GM12878 (cell line): ENCODE results near the gene CSF2. TPM values are rescaled to one million over a fixed set of nuclear protein-coding genes. Genes with fewer than 3 reads are reported as not detected.
A peak's percentile ranks its signal among the peaks of the same experiment; 100 is the strongest.

ENCODE experiments used
- CREM ChIP-seq: IDR thresholded peaks from 2 replicates; pipeline ENCODE4 v1.6.1; 2014; ENCODE audit warnings: antibody characterized with exemption, low read depth
- CTCF ChIP-seq, 3 experiments: IDR thresholded peaks in 2 of 3; conservative IDR thresholded peaks in 1 of 3; 2 replicates each; pipeline ENCODE4 v1.5.1; 2011; ENCODE audit warnings: low read depth in 3 of 3, low read length in 3 of 3, mild to moderate bottlenecking in 3 of 3, control low read depth in 2 of 3, moderate library complexity in 2 of 3, inconsistent platforms in 1 of 3, mixed read lengths in 1 of 3; ENCODE audit not compliant: control insufficient read depth in 2 of 3, insufficient read depth in 1 of 3; ENCODE audit errors: extremely low read depth in 1 of 3
- CUX1 ChIP-seq: IDR thresholded peaks from 2 replicates; pipeline ENCODE4 v1.6.1; 2012; ENCODE audit warnings: improper control_type of control experiment, low read depth, low read length; ENCODE audit not compliant: insufficient replicate concordance
- EGR1 ChIP-seq, 2 experiments: IDR thresholded peaks; 1 replicate in 1 of 2; 2 replicates in 1 of 2; pipeline ENCODE4 v1.6.1; 2011 to 2012; ENCODE audit warnings: low read depth in 2 of 2, low read length in 2 of 2, borderline replicate concordance in 1 of 2, mild to moderate bottlenecking in 1 of 2, moderate library complexity in 1 of 2
- ELK1 ChIP-seq: IDR thresholded peaks from 2 replicates; pipeline ENCODE4 v1.6.1; 2012; ENCODE audit warnings: low read depth, low read length, improper control_type of control experiment
- IKZF1 ChIP-seq: fragments of 450-650 bp; conservative IDR thresholded peaks from 2 replicates; pipeline ENCODE4 v1.6.1; 2017; ENCODE audit warnings: antibody characterized with exemption, mild to moderate bottlenecking
- JUNB ChIP-seq: IDR thresholded peaks from 2 replicates; pipeline ENCODE4 v1.6.1; 2016; ENCODE audit warnings: antibody characterized with exemption, mild to moderate bottlenecking
- KAT2A ChIP-seq: conservative IDR thresholded peaks from 2 replicates; pipeline ENCODE4 v1.6.1; 2011; ENCODE audit warnings: low read depth, low read length; ENCODE audit not compliant: control insufficient read depth
- NFYB ChIP-seq: IDR thresholded peaks from 2 replicates; pipeline ENCODE4 v1.6.1; 2011; ENCODE audit warnings: low read depth, mild to moderate bottlenecking, low read length, improper control_type of control experiment, moderate library complexity; ENCODE audit not compliant: insufficient read depth
- NKRF ChIP-seq: fragments of 450-650 bp; conservative IDR thresholded peaks from 2 replicates; pipeline ENCODE4 v1.6.1; 2017; ENCODE audit warnings: mild to moderate bottlenecking, moderate library complexity
- NR2C2 ChIP-seq: IDR thresholded peaks from 2 replicates; pipeline ENCODE4 v1.6.1; 2011; ENCODE audit warnings: borderline replicate concordance, low read depth; ENCODE audit not compliant: control insufficient read depth, insufficient read length
- POLR2A ChIP-seq: IDR thresholded peaks from 2 replicates; pipeline ENCODE4 v1.6.1; 2011; ENCODE audit warnings: low read depth, mild to moderate bottlenecking, low read length
- POU2F2 ChIP-seq: IDR thresholded peaks from 3 replicates; pipeline ENCODE4 v1.6.1; 2011; ENCODE audit warnings: low read depth, mild to moderate bottlenecking, low read length, borderline replicate concordance
- RAD51 ChIP-seq: fragments of 450-650 bp; IDR thresholded peaks from 2 replicates; pipeline ENCODE4 v1.6.1; 2016; ENCODE audit warnings: moderate library complexity, mild to moderate bottlenecking, inconsistent platforms
- SP1 ChIP-seq: IDR thresholded peaks from one replicate; pipeline ENCODE4 v1.6.1; 2011; ENCODE audit warnings: low read depth, low read length
- STAT3 ChIP-seq: IDR thresholded peaks from 2 replicates; pipeline ENCODE4 v1.6.1; 2011; ENCODE audit warnings: low read depth, low read length, improper control_type of control experiment
- TCF3 ChIP-seq: IDR thresholded peaks from 2 replicates; pipeline ENCODE4 v1.6.1; 2012; ENCODE audit warnings: low read depth, mild to moderate bottlenecking, low read length, borderline replicate concordance; ENCODE audit not compliant: insufficient read depth
- ZBED1 ChIP-seq: IDR thresholded peaks from 2 replicates; pipeline ENCODE4 v1.6.1; 2016; ENCODE audit warnings: borderline replicate concordance
- ZSCAN29 ChIP-seq: fragments of 450-650 bp; IDR thresholded peaks from 2 replicates; pipeline ENCODE4 v1.6.1; 2017; ENCODE audit warnings: mild to moderate bottlenecking, moderate library complexity
- polyA plus RNA-seq, 11 experiments: library from polyadenylated mRNA; depleted of rRNA in 4 of 11; unstranded in 6 of 11; stranded (reverse) in 5 of 11; fragments of >200 nt; fragmentation: Nextera tagmentation in 4 of 11; fragmentation: Illumina TruSeq in 1 of 11; extraction: Ambion mirVana in 4 of 11; extraction: Trizol in 1 of 11; gene quantifications; 1 replicate in 1 of 11; 2 replicates in 10 of 11; pipeline versions ENCODE4 v1.2.1 to v1.2.3, GENCODE V29; 2011 to 2016; ENCODE audit warnings: inconsistent platforms in 2 of 11, missing spikeins in 2 of 11, low read depth in 1 of 11
- total RNA-seq, 4 experiments: library from RNA; depleted of rRNA in 3 of 4; stranded (reverse); fragments of >200 nt in 3 of 4; fragmentation: Illumina TruSeq in 1 of 4; extraction: Trizol in 1 of 4; gene quantifications; 2 replicates each; pipeline versions ENCODE4 v1.2.1 to v1.2.3, GENCODE V29; 2013 to 2021

The CSF2 gene
- total and polyA plus RNA-seq, 10 of the 15 experiments (the other 5 are each of a cell fraction or from before 2014, with no cell fraction given): 0.15 to 2.0 (median 0.69) TPM; not detected in 2

- TF ChIP-seq ELK1 (no peak), CTCF (IDR thresholded peaks at IDR 0.05 in 2 of 3, conservative IDR thresholded peaks at IDR 0.05 in 1 of 3; ENCODE audit: control insufficient read depth in 2 of 3, extremely low read depth in 1 of 3, insufficient read depth in 1 of 3, low read depth in 3 of 3, low read length in 3 of 3) (peak in 2 of 3 experiments; percentile 16 to 28; a peak in 2 of 6 replicates), JUNB (peak; percentile 71), NFYB (no peak), ZBED1 (peak; percentile 82; the same call in 1 of the 2 replicates), CUX1 (no peak), RAD51 (no peak), SP1 (peak; percentile 73), NKRF (no peak), TCF3 (no peak), POLR2A (peak; percentile 60; the same call in 1 of the 2 replicates), KAT2A (no peak), NR2C2 (no peak), EGR1 (IDR thresholded peaks at IDR 0.05; ENCODE audit: borderline replicate concordance in 1 of 2, low read depth in 2 of 2, low read length in 2 of 2) (no peak), CREM (peak; percentile 85), STAT3 (no peak), IKZF1 (peak; percentile 54), ZSCAN29 (no peak), POU2F2 (0 out of 3 replicates have a peak, but pooled peaks have one; percentile 18)
Observed at GRCh38 chr5:132103332-132103951, 29.9 kb downstream of the CSF2 start (continued).
